Activated CD8-positive, alpha-beta memory T cell treated with anti-CD3 and anti-CD28 coated beads, Interleukin-2, amount 50 U/mL, for 1 hour (primary cell): Measurements from ENCODE around the gene APBA1.
"Not testable (repeated sequence)": the region's sequence is repeated elsewhere in the genome, so short reads cannot be mapped to it uniquely, and the experiment has no call there.

Experiments used
- DNase-seq: peaks from one replicate; pipeline ENCODE4 v3.0.0-alpha.2; 2020; ENCODE audit errors: extremely low read depth

The APBA1 gene

GRCh38 chr9:69444021-69444420 lies 228.2 kb downstream of the APBA1 start:
- no peak for DNase-seq

- no peak for DNase-seq
Observed at GRCh38 chr9:69443178-69443577, 229.0 kb downstream of the APBA1 start.

GRCh38 chr9:69442486-69442885 lies 229.7 kb downstream of the APBA1 start:
- no peak for DNase-seq

- DNase-seq = not testable (repeated sequence)
Observed at GRCh38 chr9:69440254-69440955, 231.8 kb downstream of the APBA1 start.

DNA sequence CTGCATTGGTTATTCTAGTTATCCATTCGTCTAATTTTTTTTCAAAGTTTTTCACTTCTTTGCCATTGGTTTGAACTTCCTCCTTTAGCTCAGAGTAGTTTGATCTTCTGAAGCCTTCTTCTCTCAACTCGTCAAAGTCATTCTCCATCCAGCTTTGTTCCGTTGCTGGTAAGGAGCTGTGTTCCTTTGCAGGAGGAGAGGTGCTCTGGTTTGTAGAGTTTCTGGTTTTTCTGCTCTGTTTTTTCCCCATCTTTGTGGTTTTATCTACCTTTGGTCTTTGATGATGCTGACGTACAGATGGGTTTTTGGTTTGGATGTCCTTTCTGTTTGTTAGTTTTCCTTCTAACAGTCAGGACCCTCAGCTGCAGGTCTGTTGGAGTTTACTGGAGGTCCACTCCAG lies 232.5 kb downstream of the APBA1 start:
- DNase-seq = not testable (repeated sequence)

- DNase-seq = no peak
Observed at GRCh38 chr9:69433968-69434367, 238.2 kb downstream of the APBA1 start.

- no peak for DNase-seq
Observed at GRCh38 chr9:69433392-69433791, 238.8 kb downstream of the APBA1 start.

- no peak for DNase-seq
Observed at GRCh38 chr9:69432623-69433022, 239.5 kb downstream of the APBA1 start.

- no peak for DNase-seq
Observed at GRCh38 chr9:69431777-69432176, 240.4 kb downstream of the APBA1 start.

- no peak for DNase-seq
Observed at GRCh38 chr9:69431203-69431602, 241.0 kb downstream of the APBA1 start.

- no peak for DNase-seq
Observed at GRCh38 chr9:69430206-69430605, 242.0 kb downstream of the APBA1 start.

DNA sequence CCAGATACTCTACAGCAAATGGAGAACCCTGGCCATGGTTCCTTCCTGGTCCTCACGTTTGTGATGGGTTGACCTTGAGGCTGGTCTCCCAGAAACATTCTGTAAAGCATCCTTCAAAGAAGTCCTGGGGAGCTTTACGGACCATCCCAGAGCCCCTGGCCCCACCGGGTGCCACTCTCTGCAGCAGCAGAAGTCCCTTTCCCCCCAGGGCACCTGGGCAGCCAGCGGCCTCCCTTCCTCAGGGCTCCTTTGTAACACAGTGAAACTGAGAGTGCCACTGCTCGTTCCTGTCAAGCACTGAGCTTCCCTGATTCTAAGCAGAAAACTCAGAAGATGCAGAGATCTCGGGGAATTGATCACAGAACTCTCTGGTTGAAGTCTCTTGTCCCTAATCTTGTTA lies 242.9 kb downstream of the APBA1 start:
- DNase-seq = no peak

- DNase-seq = no peak
Observed at GRCh38 chr9:69428017-69428785, 244.0 kb downstream of the APBA1 start.

GRCh38 chr9:69427286-69427685 lies 244.9 kb downstream of the APBA1 start:
- no peak for DNase-seq

DNA sequence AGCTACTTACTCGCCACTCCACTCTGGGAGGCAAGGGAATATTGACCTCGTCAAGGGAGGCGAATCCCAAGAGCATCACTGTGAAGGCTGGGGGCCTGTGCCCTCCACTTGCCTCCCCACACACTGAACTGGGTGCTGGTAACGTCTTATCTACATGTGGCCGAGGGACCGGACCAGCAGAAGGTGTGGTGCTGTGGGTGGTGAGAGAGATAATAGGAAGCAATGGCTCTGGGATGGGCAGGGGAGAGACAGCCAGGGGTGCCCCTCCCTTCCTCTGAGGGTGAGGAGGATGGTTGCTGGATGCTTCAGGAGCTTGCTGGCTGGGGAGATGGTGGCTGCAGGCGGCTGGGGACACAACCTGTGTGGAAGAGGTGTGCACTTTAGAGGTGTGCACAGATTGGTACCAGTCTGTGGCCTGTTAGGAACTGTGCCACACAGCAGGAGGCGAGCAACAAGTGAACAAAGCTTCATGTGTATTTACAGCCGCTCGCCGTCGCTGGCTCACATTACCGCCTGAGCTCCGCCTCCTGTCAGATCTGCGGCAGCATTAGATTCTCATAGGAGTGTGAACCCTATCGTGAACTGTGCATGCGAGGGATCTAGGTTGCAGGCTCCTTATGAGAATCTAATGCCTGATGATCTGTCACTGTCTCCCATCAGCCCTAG lies 246.9 kb downstream of the APBA1 start:
- no peak for DNase-seq

- peak; percentile 19 for DNase-seq
Observed at GRCh38 chr9:69421908-69422801, 250.0 kb downstream of the APBA1 start.

DNA sequence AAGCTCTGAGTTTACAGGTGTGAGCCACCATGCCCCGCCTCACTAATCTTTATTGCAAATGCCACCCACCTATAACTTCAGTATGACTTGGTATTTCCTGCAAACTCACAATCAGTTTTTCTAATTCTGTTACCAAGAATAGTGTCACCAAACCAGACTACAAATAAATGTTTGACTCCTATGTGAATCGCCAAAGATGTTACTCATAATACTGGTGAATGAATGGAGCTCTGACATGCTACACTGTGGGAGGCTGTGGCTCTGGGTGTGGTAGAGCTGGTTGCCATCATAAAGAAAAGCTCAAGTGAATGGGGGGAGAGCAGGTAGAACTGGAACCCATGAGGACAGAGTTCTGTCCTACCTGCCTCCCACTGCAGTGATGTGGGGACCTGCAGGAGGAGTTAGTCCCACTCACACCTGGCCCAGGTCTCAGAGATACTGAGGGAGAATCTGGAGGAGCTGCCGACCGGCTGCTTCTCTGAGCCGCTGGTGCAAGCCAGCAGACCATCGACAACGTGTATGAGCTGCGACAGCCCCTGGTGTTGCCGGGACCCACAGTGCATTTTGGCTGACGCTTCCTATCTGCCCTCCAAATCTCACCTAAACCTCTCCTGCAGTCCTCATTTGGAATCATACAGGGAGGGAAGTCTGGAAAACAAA lies 251.4 kb downstream of the APBA1 start:
- DNase-seq = no peak

DNA sequence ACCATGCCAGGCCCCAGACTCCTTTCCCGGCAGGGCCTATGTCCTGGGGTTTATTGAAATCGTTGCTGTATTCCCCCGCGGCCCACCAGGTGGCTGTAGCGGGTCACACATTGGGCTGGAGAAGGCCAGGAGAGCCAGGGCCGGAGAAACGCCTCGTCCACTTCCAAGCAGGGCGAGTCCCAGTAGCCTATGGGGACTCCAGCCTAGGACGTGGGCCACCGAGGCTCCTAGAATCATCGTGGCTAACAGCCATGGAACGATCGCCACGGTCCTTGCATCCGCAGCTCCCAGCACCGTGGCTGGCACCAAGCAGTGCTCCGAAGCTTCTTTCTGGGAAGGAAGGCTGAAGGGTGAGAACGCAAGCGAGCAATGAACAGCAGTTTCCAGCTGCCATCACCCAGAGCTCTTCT lies 259.4 kb downstream of the APBA1 start:
- DNase-seq = no peak

- DNase-seq = no peak
Observed at GRCh38 chr9:69411931-69412740, 260.0 kb downstream of the APBA1 start.

- DNase-seq = no peak
Observed at GRCh38 chr9:69411246-69411645, 260.9 kb downstream of the APBA1 start.
